ENCODE results near the gene ADNP. TPM values are rescaled to one million over a fixed set of nuclear protein-coding genes. Genes with fewer than 3 reads are reported as not detected.

Gene ADNP
- total and polyA plus RNA-seq, 2 of the 13 experiments (the other 11 are each of a cell fraction or from before 2014, with no cell fraction given) = 21.0 to 21.5 TPM

- TF ChIP-seq NRL (CRISPR knock-in tag; IDR thresholded peaks at IDR 0.05; ENCODE audit: borderline replicate concordance) (no peak; the same call in 1 of the 2 replicates), TEAD2 (CRISPR knock-in tag; IDR thresholded peaks at IDR 0.05) (0 out of 2 replicates have a peak, but pooled peaks have one; percentile 58), MAFK (conservative IDR thresholded peaks at IDR 0.05 in 1 of 2, IDR thresholded peaks at IDR 0.05 in 1 of 2; ENCODE audit: low read length in 2 of 2) (no peak), BORCS8-MEF2B (CRISPR knock-in tag; IDR thresholded peaks at IDR 0.05) (no peak), ZNF414 (CRISPR knock-in tag; IDR thresholded peaks at IDR 0.05) (no peak; the same call in 1 of the 2 replicates), CBX1 (IDR thresholded peaks at IDR 0.05; ENCODE audit: low read depth) (no peak), DMAP1 (CRISPR knock-in tag; IDR thresholded peaks at IDR 0.05) (peak; percentile 94), SMC3 (IDR thresholded peaks at IDR 0.05; ENCODE audit: low read length) (no peak), CCDC6 (CRISPR knock-in tag; IDR thresholded peaks at IDR 0.05) (no peak), HNF4G (IDR thresholded peaks at IDR 0.05; ENCODE audit: borderline replicate concordance, low read depth, low read length) (no peak), HNF4G (CRISPR knock-in tag; IDR thresholded peaks at IDR 0.05; ENCODE audit: borderline replicate concordance, low read depth) (0 out of 2 replicates have a peak, but pooled peaks have one; percentile 64), DR1 (CRISPR knock-in tag; IDR thresholded peaks at IDR 0.05) (peak; percentile 36; the same call in 1 of the 2 replicates), ZNF367 (CRISPR knock-in tag; IDR thresholded peaks at IDR 0.05; ENCODE audit: borderline replicate concordance) (no peak; the same call in 1 of the 2 replicates), ZNF431 (CRISPR knock-in tag; IDR thresholded peaks at IDR 0.05; ENCODE audit: borderline replicate concordance, low read depth) (no peak; the same call in 1 of the 2 replicates), ZMYM2 (CRISPR knock-in tag; IDR thresholded peaks at IDR 0.05) (no peak), ZZZ3 (CRISPR knock-in tag; IDR thresholded peaks at IDR 0.05; ENCODE audit: borderline replicate concordance) (peak; percentile 13; the same call in 1 of the 2 replicates), SMYD3 (CRISPR knock-in tag; IDR thresholded peaks at IDR 0.05) (no peak), ZNF232 (CRISPR knock-in tag; IDR thresholded peaks at IDR 0.05; ENCODE audit: borderline replicate concordance) (peak; percentile 87; the same call in 1 of the 2 replicates), BRD4 (CRISPR knock-in tag; IDR thresholded peaks at IDR 0.05) (peak; percentile 65)
- TF ChIP-seq, protein P1, sequence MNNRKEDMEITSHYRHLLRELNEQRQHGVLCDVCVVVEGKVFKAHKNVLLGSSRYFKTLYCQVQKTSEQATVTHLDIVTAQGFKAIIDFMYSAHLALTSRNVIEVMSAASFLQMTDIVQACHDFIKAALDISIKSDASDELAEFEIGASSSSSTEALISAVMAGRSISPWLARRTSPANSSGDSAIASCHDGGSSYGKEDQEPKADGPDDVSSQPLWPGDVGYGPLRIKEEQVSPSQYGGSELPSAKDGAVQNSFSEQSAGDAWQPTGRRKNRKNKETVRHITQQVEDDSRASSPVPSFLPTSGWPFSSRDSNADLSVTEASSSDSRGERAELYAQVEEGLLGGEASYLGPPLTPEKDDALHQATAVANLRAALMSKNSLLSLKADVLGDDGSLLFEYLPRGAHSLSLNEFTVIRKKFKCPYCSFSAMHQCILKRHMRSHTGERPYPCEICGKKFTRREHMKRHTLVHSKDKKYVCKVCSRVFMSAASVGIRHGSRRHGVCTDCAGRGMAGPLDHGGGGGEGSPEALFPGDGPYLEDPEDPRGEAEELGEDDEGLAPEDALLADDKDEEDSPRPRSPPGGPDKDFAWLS (CRISPR knock-in tag; IDR thresholded peaks at IDR 0.05; ENCODE audit: borderline replicate concordance) = peak; percentile 81; the same call in 1 of the 2 replicates
- TF ChIP-seq, protein P2, sequence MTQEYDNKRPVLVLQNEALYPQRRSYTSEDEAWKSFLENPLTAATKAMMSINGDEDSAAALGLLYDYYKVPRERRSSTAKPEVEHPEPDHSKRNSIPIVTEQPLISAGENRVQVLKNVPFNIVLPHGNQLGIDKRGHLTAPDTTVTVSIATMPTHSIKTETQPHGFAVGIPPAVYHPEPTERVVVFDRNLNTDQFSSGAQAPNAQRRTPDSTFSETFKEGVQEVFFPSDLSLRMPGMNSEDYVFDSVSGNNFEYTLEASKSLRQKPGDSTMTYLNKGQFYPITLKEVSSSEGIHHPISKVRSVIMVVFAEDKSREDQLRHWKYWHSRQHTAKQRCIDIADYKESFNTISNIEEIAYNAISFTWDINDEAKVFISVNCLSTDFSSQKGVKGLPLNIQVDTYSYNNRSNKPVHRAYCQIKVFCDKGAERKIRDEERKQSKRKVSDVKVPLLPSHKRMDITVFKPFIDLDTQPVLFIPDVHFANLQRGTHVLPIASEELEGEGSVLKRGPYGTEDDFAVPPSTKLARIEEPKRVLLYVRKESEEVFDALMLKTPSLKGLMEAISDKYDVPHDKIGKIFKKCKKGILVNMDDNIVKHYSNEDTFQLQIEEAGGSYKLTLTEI (CRISPR knock-in tag; conservative IDR thresholded peaks at IDR 0.05) = no peak
- TF ChIP-seq, protein P3, sequence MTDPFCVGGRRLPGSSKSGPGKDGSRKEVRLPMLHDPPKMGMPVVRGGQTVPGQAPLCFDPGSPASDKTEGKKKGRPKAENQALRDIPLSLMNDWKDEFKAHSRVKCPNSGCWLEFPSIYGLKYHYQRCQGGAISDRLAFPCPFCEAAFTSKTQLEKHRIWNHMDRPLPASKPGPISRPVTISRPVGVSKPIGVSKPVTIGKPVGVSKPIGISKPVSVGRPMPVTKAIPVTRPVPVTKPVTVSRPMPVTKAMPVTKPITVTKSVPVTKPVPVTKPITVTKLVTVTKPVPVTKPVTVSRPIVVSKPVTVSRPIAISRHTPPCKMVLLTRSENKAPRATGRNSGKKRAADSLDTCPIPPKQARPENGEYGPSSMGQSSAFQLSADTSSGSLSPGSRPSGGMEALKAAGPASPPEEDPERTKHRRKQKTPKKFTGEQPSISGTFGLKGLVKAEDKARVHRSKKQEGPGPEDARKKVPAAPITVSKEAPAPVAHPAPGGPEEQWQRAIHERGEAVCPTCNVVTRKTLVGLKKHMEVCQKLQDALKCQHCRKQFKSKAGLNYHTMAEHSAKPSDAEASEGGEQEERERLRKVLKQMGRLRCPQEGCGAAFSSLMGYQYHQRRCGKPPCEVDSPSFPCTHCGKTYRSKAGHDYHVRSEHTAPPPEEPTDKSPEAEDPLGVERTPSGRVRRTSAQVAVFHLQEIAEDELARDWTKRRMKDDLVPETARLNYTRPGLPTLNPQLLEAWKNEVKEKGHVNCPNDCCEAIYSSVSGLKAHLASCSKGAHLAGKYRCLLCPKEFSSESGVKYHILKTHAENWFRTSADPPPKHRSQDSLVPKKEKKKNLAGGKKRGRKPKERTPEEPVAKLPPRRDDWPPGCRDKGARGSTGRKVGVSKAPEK (CRISPR knock-in tag; IDR thresholded peaks at IDR 0.05; ENCODE audit: borderline replicate concordance) = 0 out of 2 replicates have a peak, but pooled peaks have one; percentile 10
These were observed 27.6 kb upstream of the ADNP start, which contains the start of gene MOCS3 (continued) for GRCh38 chr20:50958615-50959542.

All from HepG2 (cell line).